COLO668 (cell line): ENCODE measurements around the gene ATP13A2.

Experiments
- DNase-seq: peaks from one replicate; lab custom pipeline; 2025; ENCODE audit not compliant: unreplicated experiment; lab: John Stamatoyannopoulos, UW

Gene ATP13A2

GRCh38 chr1:16980473-16981268, 31.1 kb downstream of the ATP13A2 start, which contains the start of gene MFAP2:
Gene MFAP2 (minus strand): TSS chr1:16980620. CDS start chr1:16978273, 2,347 bp downstream.
- no peak for DNase-seq

GRCh38 chr1:16979475-16980327, 32.0 kb downstream of the ATP13A2 start:
- no peak for DNase-seq

GRCh38 chr1:16978567-16979474, 32.9 kb downstream of the ATP13A2 start:
- no peak for DNase-seq

GRCh38 chr1:16978139-16978538, 33.6 kb downstream of the ATP13A2 start:
- DNase-seq, result no peak

- DNase-seq, result no peak
These were observed 34.4 kb downstream of the ATP13A2 start for GRCh38 chr1:16977377-16977776.

GRCh38 chr1:16976966-16977365, 34.8 kb downstream of the ATP13A2 start:
- DNase-seq, result no peak

GRCh38 chr1:16975838-16976237, 35.9 kb downstream of the ATP13A2 start:
- no peak for DNase-seq

- no peak for DNase-seq
These were observed 36.5 kb downstream of the ATP13A2 start for GRCh38 chr1:16975211-16975610.

GRCh38 chr1:16973215-16973614, 38.5 kb downstream of the ATP13A2 start:
- DNase-seq, result no peak

GRCh38 chr1:16972189-16972895, 39.4 kb downstream of the ATP13A2 start:
- no peak for DNase-seq

GRCh38 chr1:16971341-16972188, 40.2 kb downstream of the ATP13A2 start:
- peak; percentile 67 for DNase-seq

GRCh38 chr1:16970132-16970910, 41.4 kb downstream of the ATP13A2 start:
- DNase-seq, result no peak

- no peak for DNase-seq
These were observed 42.1 kb downstream of the ATP13A2 start for GRCh38 chr1:16969651-16970050.

GRCh38 chr1:16969057-16969611, 42.6 kb downstream of the ATP13A2 start:
- no peak for DNase-seq

- DNase-seq, result no peak
These were observed 43.4 kb downstream of the ATP13A2 start for GRCh38 chr1:16968372-16968771.

- DNase-seq, result no peak
These were observed 43.8 kb downstream of the ATP13A2 start for GRCh38 chr1:16967962-16968361.

- DNase-seq, result no peak
These were observed 44.6 kb downstream of the ATP13A2 start for GRCh38 chr1:16967095-16967575.

GRCh38 chr1:16966282-16966681, 45.4 kb downstream of the ATP13A2 start:
- DNase-seq, result no peak
